HG03378 (cell line): ENCODE measurements around the gene OR4L1.
"Not testable (repeated sequence)": the region's sequence is repeated elsewhere in the genome, so short reads cannot be mapped to it uniquely, and the experiment has no call there.

ENCODE experiments used
- ATAC-seq: cut with Tn5 transposase; IDR thresholded peaks from one replicate; pipeline ENCODE4 v1.9.1; 2021; ENCODE audit warnings: mild to moderate bottlenecking, moderate library complexity; ENCODE audit not compliant: unreplicated experiment

Gene OR4L1

GRCh38 chr14:20059745-20060144, at the start of gene OR4L1:
Gene OR4L1 (plus strand): TSS chr14:20060045. CDS start chr14:20060045, 0 bp downstream.
- ATAC-seq, result no peak

- ATAC-seq, result no peak
Observed at GRCh38 chr14:20019257-20019865, 40.5 kb upstream of the OR4L1 start, which contains the start of gene OR4K14. Gene OR4K14 (minus strand): TSS chr14:20019307. CDS start chr14:20015193, 4,114 bp downstream.

GRCh38 chr14:20031058-20031457, 28.8 kb upstream of the OR4L1 start:
- ATAC-seq, result no peak

GRCh38 chr14:20035449-20035848, 24.4 kb upstream of the OR4L1 start:
- ATAC-seq, result peak; percentile 47

GRCh38 chr14:20035938-20036337, 23.9 kb upstream of the OR4L1 start, which contains the start of gene OR4K13:
Gene OR4K13 (minus strand): TSS chr14:20036038. CDS start chr14:20034758, 1,280 bp downstream.
- ATAC-seq, result no peak

GRCh38 chr14:20044243-20044642, 15.6 kb upstream of the OR4L1 start:
- ATAC-seq, result no peak

- no peak for ATAC-seq
Observed at GRCh38 chr14:20048202-20048601, 11.6 kb upstream of the OR4L1 start.

- ATAC-seq, result no peak
Observed at GRCh38 chr14:20092050-20092449, 32.2 kb downstream of the OR4L1 start.

- no peak for ATAC-seq
Observed at GRCh38 chr14:20093442-20093841, 33.6 kb downstream of the OR4L1 start.

GRCh38 chr14:20098926-20099770, 39.3 kb downstream of the OR4L1 start:
- ATAC-seq, result not testable (repeated sequence)

- no peak for ATAC-seq
Observed at GRCh38 chr14:20110438-20110837, 50.6 kb downstream of the OR4L1 start, which contains the start of gene OR4K17. Gene OR4K17 (plus strand): TSS chr14:20110739. CDS start chr14:20117500, 6,761 bp downstream.
